Measurements from ENCODE around the gene OR14A16. TPM values are rescaled to one million over a fixed set of nuclear protein-coding genes. Genes with fewer than 3 reads are reported as not detected.

OR14A16 gene
- total RNA-seq, 4 donors from 2014 or later: not detected

DNA sequence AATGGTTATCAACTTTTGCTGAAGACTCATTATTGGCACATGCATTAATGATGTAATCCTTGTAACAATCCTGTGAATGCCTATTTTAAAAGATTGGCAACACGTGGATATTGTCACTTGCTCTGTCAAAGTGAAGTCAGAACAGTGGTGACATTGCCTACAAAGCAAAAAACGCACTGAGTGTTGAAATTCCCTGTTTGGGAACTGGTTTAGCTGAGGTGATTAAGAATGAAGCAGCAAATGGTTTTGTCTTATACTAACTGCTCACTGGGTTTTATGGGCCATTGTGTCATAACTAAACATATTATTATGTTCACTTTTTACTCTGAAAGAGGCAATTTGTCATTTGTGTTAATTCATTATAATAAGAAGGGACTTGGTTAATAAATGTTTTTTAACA, 11.3 kb downstream of the OR14A16 start:
- Histone ChIP-seq H3K4me3 (no peak overlapping the region), H3K36me3 (no peaks in the 10 kb centered on the region), H3K27me3 (no peaks in the 10 kb centered on the region), H3K4me1 (no peaks in the 10 kb centered on the region), H3K9me3 (peaks cover 0 to 3% (median 0%) of the 10 kb centered on the region in 4 donors), H3K27ac (no peak overlapping the region)
- DNase-seq (ENCODE audit: low spot score in 2 of 2): no peak
- TF ChIP-seq POLR2A (IDR thresholded peaks at IDR 0.05) (no peak), EP300 (IDR thresholded peaks at IDR 0.05) (no peak)
- TF ChIP-seq, protein P1, sequence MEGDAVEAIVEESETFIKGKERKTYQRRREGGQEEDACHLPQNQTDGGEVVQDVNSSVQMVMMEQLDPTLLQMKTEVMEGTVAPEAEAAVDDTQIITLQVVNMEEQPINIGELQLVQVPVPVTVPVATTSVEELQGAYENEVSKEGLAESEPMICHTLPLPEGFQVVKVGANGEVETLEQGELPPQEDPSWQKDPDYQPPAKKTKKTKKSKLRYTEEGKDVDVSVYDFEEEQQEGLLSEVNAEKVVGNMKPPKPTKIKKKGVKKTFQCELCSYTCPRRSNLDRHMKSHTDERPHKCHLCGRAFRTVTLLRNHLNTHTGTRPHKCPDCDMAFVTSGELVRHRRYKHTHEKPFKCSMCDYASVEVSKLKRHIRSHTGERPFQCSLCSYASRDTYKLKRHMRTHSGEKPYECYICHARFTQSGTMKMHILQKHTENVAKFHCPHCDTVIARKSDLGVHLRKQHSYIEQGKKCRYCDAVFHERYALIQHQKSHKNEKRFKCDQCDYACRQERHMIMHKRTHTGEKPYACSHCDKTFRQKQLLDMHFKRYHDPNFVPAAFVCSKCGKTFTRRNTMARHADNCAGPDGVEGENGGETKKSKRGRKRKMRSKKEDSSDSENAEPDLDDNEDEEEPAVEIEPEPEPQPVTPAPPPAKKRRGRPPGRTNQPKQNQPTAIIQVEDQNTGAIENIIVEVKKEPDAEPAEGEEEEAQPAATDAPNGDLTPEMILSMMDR (IDR thresholded peaks at IDR 0.05): no peak
- WGBS, 2 donors: 62 to 63% methylated on average over 2 of the region's 2 CpGs

DNA sequence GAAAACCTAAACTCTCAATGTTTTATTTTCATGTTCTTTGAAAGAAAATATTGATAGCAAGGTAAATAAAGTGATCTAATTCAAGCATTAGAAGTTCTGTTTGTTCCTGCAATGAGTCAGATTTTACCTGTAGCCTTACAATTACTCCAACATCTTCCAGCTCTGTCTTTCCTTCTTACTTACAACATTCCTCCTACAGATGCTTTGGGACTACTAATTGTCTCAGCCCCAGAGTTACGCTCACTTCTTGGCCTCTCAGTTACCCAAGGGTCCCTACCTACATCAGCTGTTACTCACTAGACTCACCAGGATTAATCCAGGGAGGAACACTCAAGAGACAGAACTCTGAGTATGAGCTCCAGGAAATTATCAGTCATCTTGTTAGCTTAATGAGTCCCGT, 26.4 kb downstream of the OR14A16 start:
- Histone ChIP-seq H3K4me3 (no peak overlapping the region), H3K9me3 (no peaks in the 10 kb centered on the region), H3K4me1 (no peaks in the 10 kb centered on the region), H3K27ac (no peak overlapping the region), H3K27me3 (no peaks in the 10 kb centered on the region), H3K36me3 (no peaks in the 10 kb centered on the region)
- DNase-seq (ENCODE audit: low spot score in 2 of 2): no peak
- WGBS, 2 donors: 41 to 42% methylated on average over 2 of the region's 2 CpGs
- no peak for TF ChIP-seq EP300 (IDR thresholded peaks at IDR 0.05)
- TF ChIP-seq POLR2A (IDR thresholded peaks at IDR 0.05): no peak
- TF ChIP-seq, protein P1 (IDR thresholded peaks at IDR 0.05): no peak

DNA sequence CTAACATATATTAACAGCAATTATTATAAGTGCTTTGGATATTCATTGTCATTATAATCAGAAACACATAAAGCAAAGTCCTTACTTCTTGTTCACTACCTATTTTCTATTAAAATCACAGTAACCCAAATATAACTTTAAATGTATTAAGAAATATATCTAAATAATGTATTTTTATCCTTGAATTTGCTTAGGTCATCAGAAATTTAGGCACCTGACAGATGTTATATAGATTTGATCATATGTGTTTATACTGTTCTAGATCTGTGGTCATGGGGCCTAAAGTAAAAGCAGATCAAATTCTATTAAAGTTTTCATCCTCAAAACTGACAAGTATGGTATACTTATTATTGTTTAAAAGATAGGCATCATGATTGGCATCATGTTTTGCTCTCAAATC, 54.3 kb downstream of the OR14A16 start:
- no peaks in the 10 kb centered on the region for H3K27me3 ChIP-seq
- no peaks in the 10 kb centered on the region for H3K9me3 ChIP-seq
- H3K36me3 ChIP-seq: no peaks in the 10 kb centered on the region
- TF ChIP-seq, protein P1 (IDR thresholded peaks at IDR 0.05): no peak
- no peak for TF ChIP-seq EP300 (IDR thresholded peaks at IDR 0.05)
- no peak overlapping the region for H3K27ac ChIP-seq
- H3K4me3 ChIP-seq: no peak overlapping the region
- no peaks in the 10 kb centered on the region for H3K4me1 ChIP-seq
- no peak for DNase-seq (ENCODE audit: low spot score in 2 of 2)

Other genes starting within 250 kb of the OR14A16 start
- not detected for gene OR2G2, start 235.8 kb downstream of the OR14A16 start, total RNA-seq
- gene OR2G3, start 218.5 kb downstream of the OR14A16 start, total RNA-seq: not detected
- not detected for gene OR13G1, start 144.4 kb downstream of the OR14A16 start, total RNA-seq
- gene OR6F1, start 107.5 kb downstream of the OR14A16 start, total RNA-seq: not detected
- gene OR14K1, start 85.5 kb downstream of the OR14A16 start, total RNA-seq: not detected
- gene OR14A2, start 76.0 kb downstream of the OR14A16 start, total RNA-seq: not detected
- gene OR1C1, start 63.6 kb downstream of the OR14A16 start, total RNA-seq: not detected
- gene OR11L1, start 17.8 kb upstream of the OR14A16 start, total RNA-seq: not detected
- gene TRIM58, start 33.1 kb upstream of the OR14A16 start, total RNA-seq: 10 to 100 TPM in 1 of 4 donors, 1 to 10 TPM in 3; 3.9 to 17.4 (median 6.9) TPM
- 1 to 10 TPM; 1.5 to 6.9 (median 2.3) TPM for gene OR2W3, start 71.5 kb upstream of the OR14A16 start, total RNA-seq
- gene OR2T8, start 96.1 kb upstream of the OR14A16 start, total RNA-seq: 1 to 10 TPM in 1 of 4 donors, not detected in 3; 1.0 TPM
- not detected for gene OR2AJ1, start 100.8 kb upstream of the OR14A16 start, total RNA-seq
- 1 to 10 TPM in 1 of 4 donors, under 1 TPM in 1, not detected in 2; 0.63 to 2.2 TPM for gene OR2L8, start 124.7 kb upstream of the OR14A16 start, total RNA-seq
- gene OR2AK2, start 141.1 kb upstream of the OR14A16 start, total RNA-seq: not detected
- not detected for gene OR2L5, start 189.5 kb upstream of the OR14A16 start, total RNA-seq
- gene OR2L2, start 206.0 kb upstream of the OR14A16 start, total RNA-seq: under 1 TPM in 1 of 4 donors, not detected in 3; 0.60 TPM
- 1 to 10 TPM in 1 of 4 donors, not detected in 3; 1.1 TPM for gene OR2L3, start 222.7 kb upstream of the OR14A16 start, total RNA-seq